Stimulated activated CD4-positive, alpha-beta T cell treated with anti-CD3 and anti-CD28 coated beads, TNF-alpha, amount 100 ng/mL, for 24 hours (primary cell): ENCODE measurements around the gene SYNM.
A peak's percentile ranks its signal among the peaks of the same experiment; 100 is the strongest.
"Not testable (repeated sequence)": the region's sequence is repeated elsewhere in the genome, so short reads cannot be mapped to it uniquely, and the experiment has no call there.

Experiments
- DNase-seq, 3 experiments: peaks; one replicate each; pipeline ENCODE4 v3.0.0-alpha.2; 2020; ENCODE audit warnings: low read depth in 3 of 3

SYNM gene

DNA sequence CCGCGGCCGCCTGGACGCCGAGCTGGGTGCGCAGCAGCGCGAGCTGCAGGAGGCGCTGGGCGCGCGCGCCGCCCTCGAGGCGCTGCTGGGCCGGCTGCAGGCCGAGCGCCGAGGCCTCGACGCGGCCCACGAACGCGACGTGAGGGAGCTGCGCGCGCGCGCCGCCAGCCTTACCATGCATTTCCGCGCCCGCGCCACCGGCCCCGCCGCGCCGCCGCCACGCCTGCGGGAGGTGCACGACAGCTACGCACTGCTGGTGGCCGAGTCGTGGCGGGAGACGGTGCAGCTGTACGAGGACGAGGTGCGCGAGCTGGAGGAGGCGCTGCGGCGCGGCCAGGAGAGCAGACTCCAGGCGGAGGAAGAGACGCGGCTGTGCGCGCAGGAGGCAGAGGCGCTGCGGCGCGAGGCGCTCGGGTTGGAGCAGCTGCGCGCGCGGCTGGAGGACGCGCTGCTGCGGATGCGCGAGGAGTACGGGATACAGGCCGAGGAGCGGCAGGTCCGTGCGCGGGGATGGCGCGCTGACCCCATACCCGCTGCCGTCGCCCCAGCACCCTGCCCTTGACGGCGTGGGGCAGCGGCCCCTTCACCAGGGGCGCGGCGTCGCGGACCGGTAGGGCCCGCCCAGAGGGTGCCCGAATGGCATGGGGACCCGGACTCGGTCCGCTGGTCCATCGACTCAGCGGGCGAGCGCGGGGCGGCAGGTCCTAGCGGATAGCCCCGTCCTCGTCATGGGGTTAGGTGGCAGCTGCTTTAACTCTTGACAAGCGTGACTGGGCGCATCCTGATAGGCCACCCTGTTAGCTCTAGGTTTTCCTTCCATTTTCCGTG, 848 bp downstream of the SYNM start:
- peak in 1 of 3 experiments; percentile 42 for DNase-seq

DNA sequence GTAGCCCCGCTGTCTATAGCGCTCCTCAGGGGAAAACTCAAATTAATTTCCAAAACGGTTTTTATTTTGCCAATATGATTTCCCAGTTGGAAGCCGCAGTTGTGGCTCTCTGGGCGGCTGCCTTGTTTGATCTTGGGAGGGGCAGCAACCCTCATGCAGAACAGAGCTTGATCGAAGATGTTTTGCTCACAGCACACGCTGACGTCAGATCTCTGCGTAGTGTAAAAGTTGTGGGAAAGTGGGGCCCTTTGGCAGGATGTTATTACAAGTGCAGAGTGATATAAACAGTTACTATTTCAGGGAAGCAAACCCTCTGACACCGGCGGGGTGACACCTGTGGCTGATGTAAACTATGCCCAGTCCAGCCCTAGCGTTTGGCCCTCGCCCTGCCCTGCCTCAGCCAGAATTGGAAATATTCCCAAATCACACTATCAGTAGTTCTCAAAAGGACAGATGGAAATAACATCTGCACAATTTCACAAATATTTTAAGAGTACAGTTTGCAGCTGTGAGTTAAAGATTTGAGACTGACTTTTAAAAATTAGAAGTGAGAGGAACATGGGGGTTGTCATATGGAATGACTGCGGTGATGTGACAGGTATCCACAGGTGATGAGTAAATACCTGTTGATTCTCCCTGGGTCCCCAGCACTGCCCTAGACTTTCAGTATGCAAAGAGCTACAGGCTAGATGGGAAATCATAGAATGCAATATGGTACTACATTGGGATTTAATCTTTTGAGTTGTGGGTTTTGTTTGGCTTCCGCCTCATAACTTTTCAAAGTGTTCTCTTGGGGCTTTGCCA, 1.7 kb downstream of the SYNM start:
- no peak for DNase-seq

DNA sequence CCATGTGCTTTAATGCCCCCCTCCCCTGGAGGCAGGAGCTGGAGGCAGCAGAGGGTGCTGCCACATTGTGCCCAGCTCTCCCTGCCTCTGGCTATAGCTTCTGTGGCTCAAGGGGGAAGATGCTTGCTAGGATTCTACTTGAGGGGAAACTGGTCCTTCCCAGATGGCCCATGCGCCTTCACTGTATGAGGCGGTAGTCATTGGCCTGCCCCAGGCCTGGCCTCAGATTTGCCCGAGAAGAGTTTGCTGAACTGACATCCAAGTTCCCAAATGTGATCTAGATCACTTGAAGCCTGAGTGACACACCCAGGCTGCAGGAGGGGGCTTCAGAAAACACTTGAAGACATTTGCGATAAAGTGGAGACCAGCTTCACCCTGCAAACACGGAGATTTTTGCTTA, 4.1 kb downstream of the SYNM start:
- no peak for DNase-seq

DNA sequence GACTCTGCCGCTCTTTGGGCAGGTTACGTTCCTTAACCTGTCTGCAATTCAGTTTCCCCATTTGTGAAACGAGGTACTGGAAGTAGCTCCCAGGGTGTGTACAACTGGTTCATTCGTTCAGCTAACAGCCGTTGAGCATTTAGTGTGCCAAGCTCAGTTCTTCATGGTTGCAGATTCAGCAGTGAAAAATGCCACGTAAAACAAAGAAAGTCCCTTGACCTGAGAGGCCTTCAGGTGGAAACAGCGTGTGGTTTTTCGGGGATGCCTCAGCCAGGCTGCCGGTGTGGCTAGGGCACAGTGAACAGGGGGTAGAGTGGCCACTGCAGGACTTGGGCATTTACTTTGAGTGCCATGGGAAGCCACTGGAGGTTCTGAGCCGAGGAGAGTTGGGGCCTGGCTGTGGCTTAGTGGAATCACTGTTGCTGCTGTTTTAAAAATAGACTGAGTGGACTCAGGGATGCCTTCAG, 4.7 kb downstream of the SYNM start:
- DNase-seq, result no peak

DNA sequence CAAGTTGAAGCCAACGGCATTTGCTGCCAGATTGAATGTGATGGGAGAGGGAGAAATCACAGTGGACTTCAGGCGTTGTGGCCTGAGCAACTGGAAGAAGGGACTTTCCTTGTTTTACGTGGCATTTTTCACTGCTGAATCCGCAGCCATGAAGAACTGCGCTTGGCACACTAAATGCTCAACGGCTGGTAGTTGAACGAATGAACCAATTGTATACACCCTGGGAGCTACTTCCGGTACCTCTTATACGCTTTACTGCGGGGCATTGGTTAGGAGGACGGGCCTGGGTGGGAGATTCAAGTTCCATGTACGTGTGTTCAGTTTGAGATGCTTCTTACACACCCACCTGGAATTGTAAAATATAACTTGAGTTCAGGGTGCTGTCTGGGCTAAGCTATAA, 5.2 kb downstream of the SYNM start:
- no peak for DNase-seq

DNA sequence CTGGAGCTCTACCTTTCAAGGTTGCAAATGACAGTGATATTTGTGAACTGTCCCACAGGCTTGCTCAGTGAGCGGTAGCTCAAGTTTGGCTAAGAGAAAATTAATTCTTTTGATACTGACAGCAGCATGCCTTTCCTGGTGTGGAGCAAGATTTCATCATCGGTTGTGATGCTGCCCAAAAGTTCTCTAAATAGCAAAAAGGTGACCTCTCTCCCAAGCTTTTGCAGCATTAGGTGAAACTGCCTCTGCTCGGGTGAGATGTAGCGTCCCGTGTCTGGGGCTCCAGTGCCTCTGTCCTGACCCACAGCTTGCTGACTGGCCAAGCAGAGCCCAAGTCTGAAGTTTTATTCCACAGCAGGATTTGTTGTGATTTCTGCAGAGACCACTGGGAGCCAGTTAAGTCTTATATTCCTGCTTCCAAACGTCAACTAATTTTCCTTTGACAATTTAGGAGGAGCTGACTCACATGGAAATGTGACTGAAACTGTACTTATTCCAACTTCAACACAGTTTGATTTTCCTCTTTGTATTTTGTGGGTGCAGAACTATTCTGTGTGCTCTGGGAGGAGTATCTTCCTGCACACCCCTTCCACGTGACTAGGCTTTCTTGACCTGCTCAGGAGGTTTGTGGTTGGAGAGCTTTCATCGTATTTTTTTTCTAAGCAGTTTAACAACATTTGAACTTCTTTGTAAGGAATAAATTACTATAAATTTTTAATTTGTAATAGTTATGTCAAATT, 5.9 kb downstream of the SYNM start:
- no peak for DNase-seq

DNA sequence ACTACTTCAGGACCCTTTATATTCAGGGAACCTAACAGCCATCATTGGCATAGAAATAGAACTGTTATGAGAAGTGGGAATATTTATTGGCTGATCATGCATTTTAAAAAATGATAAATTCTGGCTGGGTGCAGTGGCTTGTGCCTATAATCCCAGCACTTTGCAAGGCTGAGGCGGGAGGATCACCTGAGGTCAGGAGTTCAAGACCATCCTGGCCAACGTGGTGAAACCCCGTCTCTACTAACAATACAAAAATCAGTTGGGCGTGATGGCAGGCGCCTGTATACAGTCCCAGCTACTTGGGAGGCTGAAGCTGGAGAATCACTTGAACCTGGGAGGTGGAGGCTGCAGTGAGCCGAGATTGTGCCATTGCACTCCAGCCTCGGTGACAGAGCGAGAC, 6.8 kb downstream of the SYNM start:
- DNase-seq, result not testable (repeated sequence)

DNA sequence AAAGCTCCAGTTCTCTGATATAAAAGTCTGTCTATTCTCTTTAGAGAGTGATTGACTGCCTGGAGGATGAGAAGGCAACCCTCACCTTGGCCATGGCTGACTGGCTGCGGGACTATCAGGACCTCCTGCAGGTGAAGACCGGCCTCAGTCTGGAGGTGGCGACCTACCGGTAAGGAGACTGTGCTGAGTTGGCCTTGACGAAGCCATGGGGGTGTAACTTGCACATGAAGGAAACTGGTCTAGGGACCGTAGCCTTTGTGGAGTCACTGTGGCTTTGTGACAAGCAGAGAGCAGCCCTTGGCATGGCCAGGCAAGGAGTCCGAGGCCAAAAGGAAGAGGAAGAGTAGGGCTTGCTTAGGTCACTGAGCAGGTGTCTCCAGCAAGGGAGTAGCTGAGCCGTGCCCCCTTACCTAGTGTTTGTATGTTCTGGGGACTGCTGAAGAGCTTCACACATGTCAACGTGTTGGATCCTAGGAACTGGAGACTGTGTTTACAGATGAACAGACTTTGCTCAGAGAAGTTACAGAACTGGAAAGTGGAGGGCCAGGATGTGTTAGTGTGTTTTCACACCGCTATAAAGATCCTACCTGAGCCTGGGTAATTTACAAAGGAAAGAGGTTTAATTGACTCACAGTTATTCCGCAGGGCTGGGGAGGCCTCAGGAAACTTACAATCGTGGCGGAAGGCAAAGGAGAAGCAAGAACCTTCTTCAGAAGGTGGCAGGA, 8.8 kb downstream of the SYNM start:
- DNase-seq, result no peak

DNA sequence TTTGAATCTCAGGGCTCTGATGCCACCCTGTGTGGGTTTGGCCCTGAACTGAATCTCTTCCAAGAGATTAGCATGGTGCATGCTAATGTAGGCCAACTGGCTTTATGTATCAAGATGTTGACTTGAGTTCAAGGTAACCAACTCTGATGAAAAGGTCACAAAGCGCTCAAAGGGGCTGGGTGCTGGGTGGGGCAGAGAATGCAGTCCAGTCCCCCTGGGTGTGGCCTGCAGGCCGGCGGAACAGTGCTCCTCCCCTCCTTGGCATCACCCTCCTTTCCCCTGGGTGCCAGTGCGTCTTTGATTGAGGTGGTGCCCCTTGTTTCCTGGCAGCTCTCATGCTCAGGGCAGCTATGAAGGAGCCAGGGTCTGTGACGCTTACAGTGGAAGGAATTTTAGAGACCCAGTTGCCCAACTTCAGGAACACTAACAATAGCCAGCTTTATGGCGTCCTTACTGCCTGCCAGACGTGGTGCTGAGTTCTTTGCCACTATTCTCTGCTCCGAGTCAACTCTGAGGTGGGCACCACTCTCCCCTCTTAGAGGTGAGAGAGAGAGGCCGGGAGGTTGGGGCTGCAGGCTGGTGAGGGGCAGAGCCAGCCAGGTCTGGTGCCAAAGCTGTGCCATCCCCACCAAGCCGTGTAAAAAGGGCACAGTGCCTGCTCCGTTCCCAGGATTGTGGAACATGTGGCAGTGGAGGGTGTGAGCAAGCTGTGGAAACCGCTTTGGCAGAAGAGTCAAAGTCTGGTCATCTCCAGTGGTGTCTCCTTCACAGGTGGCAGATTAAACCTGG, 9.8 kb downstream of the SYNM start:
- DNase-seq, result no peak

DNA sequence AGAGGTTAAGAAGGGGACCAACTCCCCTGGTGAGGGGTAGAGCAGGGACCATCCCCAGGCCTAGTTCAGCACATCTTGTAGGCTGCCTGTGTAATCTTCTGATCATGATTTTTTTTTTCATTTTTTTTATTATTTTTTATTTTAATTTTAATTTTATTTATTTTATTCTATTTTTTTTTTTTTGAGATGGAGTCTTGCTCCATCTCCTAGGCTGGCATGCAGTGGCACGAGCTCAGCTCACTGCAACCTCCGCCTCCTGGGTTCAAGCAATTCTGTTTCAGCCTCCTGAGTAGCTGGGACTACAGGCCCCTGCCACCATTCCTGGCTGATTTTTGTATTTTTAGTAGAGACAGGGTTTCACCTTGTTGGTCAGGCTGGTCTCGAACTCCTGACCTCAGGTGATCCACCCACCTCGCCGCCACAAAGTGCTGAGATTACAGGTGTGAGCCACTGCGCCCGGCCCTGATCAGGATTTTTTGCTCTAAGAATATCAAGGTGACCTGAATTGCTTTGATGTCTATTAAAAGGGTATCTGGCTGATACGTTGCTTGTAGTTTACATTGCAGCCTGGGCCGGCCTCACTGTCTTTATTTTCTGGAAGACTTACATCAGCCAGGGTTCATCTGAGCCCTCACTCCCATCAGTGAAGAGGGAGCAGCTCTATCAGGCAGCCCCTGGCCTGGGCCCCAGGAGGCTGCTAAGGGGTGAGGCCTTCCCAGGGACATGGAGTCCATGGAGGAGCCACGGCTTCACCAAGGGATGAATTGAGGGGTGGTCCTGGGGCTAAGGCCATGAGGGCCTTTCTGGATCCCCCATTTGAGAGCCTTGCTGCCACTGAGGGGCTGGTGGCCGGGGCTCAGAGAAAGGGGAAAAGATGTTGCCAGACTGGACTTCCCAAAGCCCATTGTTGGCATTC, 10.7 kb downstream of the SYNM start:
- DNase-seq, result no peak

DNA sequence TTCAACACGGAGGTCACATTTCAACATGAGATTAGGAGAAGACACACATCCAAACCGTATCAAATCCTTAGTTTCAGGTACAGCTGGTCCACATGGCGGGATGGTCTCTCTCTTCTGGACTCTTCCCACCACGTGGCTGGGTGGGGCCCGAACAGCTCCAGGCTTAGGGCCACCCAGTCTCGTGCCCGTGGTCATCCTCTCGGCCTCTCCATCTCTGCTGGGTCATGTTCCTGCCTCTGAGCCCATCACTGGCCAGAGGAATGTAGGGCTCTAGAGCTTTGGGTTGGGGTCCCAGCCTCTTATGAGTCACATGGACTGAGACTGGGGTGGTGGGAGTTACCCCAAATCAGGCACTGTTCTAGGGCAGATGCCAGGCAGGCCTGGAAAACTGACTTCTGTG, 12.2 kb downstream of the SYNM start:
- DNase-seq, result no peak

DNA sequence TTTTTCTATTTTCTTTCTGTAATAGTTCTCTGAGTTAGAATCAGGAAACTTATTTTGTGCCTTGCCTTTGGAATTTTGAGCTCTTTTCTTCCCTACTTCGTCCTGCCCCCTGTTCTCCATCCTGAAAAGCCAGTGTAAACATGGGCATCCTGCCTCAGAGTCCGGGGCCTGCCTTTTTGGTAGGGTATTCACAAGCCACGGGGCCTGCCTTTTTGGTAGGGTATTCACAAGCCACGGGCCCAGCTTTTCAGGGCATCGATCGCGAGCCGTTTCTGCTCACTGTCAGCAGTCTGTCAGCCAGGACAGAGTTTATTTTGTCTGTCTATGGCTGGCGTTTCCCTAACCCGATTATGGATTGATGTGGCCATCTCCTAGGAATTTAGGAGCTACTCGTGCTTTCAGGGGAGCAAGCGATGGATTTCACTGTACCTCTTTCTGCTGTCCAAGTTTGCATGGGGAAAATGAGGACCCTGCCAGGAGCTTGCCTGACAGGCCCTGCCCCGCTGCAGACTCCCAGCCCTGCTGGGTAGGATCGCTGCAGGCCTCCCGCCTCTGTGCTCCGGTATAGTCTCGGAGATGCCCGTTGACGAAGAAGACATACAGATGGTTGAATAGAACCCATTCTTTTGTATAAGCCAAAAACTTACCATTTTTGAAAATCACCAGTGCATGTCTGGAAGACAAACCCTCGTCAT, 12.8 kb downstream of the SYNM start:
- DNase-seq, result no peak

DNA sequence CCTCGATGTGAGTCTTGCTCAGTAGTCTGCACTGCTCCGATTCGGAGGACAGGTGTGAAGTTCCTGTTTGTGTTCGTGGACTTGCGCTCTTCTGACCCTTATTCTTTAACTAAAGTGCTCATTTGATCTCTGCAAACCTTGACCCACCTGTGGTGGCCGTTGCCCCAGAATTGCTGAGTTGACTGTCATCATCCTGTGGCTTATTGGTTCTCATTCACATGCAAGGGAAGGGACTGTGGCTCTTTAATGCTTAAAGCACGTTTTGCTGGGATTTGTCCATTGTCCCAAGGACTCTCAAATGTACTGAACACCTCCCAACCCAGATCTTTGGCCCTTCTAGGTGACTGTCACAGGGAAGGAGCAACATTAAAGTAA, 13.4 kb downstream of the SYNM start:
- DNase-seq, result no peak

DNA sequence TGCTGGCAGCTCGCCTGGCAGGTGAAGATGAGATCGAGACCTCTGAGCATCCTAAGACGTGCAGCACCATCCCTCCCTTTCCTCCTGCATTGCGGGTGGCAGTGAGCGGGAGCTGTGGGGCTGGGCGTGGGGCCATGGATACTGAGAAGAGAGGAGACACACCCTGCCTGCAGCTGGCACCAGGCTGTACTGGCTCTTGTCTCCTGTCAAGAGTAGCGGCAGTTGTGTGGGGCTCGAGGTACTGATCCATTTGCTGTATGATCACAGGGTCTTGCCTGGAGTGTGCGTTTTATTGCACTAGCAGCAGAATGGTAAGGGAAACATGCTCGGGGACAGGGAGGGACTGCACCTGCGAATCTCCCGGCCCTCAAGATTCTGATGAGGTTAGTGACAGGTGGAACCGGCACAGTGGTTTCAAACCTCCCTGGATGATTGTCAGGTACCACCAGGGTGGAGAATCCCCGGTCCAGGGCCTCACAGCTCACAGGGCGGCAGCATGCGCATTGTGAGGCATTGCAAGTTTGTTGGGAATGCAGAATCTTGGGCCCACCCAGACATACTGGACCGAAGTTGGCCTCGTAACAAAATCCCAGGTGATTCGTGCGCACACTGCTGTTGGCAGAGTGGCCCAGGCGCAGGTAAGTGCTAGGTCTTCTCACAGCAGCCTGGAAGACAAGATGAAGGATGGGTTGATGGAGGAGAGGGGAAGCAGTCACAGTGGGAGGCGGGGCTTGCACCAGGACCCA, 14.1 kb downstream of the SYNM start:
- DNase-seq, result no peak

DNA sequence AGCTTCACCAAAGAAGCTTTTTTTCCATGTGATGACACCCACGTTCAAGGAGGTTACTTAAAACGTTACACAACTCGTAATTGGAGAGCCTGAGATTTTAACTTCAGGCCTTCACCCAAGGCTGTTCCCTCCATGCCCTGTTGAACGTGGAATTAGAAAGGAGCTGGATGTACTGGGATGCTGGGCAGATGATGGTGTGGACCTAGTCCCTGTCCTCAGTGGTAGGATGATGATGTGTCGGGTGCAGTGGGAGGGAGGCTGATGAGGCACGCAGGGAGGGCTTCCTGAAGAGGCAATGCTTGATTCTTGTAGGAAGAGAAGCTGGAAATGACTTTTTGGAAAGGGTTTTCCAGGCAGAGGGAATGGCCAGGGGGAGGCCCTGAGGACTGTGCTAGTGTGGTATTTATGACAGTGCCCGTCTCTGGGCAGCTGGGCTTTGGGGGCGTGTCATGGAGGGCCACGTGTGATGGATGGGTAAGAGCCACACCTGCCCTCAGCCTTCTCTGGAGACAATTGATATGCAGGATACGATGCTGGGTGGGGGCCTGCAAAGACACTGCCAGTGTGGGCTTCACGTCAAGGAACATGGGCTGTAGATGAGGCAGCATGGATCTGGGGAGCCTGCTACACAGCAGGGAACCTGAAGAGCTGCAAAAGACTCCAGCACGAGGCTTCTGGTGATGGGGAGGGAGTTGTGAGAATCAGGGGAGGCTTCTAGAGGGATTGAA, 15.3 kb downstream of the SYNM start:
- no peak for DNase-seq

DNA sequence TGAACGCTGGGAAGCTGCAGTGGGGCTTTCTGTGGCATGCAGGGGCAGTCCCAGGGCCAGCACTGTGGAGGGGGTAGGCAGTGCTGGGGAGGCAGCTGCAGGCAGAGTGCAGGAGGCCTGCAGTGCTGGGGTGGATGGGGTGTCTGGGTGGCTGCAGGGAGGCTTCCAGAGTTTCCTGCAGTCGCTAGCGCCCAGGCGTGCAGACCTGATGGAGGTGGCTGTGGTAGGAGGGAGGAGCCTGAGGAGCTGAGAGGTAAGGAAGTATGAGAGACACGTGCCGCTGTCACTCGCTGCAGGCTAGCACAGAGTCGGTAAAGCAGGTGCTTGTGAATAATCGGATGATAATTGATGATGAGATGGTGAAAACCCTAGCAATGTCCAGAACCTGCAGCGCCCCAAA, 16.3 kb downstream of the SYNM start:
- DNase-seq, result no peak

DNA sequence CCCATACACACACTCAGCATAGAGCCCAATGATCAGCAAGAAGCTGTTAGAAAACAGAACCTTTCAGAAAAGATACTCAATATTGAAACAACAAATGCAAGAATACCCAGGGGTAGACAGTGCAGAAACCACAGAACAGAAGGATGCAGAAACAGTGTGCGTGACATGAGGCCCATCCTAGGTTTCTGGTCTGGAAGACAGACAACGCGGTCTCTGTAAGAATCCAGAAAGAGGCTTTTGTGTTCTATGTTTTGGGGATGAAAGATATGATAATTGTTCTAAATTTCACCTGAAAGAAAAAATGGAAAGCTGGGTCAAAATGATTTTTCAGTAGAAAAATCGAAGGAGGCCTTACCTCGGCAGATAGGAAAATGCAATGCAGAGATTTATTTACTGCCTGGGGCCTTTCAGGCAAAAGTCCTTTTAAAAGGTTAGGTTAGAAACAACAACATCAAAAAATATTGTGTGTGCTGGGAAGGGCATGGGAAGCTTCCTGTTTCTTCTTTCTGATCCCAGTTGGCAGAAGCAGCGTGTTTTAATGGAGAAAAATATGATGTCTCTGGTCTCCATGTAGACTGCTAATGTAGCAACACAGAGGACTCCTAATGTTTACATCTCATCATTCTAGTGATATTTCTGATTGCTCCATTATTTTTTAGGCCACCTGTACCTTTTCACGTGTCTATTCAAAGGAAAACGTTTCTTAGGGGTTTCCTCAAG, 17.0 kb downstream of the SYNM start:
- DNase-seq, result no peak
